ENCODE data around the gene HBS1L.

Gene HBS1L

DNA sequence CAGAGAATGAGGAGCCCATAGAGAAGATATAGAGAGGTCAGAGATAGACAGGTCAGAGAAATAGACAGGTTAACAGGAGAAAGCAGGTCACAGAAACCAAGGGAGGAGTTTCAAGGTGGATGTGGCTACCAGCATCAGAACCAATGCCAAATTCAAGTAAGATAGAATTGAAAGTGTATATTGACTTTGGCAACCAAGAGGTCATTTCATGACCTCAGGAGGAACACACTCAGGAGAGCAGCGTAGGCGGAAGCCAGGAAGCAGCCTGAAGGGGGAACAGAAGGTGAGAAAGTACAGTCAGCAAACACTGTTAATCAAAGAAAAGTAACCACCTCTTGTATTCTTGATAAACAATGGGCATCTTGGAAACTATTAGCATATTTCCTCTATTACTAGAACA lies 70.8 kb downstream of the HBS1L start:
- Histone ChIP-seq H2AK5ac (ENCODE audit: low read length) (no peak overlapping the region), H4K8ac (ENCODE audit: low read depth, low read length) (no peak overlapping the region), H2BK5ac (ENCODE audit: low read length) (no peak overlapping the region), H3K79me1 (ENCODE audit: low read length) (no peaks in the 10 kb centered on the region), H3K27ac (ENCODE audit: low read depth, low read length) (no peak overlapping the region), H3K27me3 (ENCODE audit: insufficient read depth, low read length, poor library complexity) (no peaks in the 10 kb centered on the region), H3K18ac (ENCODE audit: low read length) (no peak overlapping the region), H3K36me3 (ENCODE audit: control insufficient read depth, insufficient read depth, low read length) (no peaks in the 10 kb centered on the region), H3K9ac (ENCODE audit: low read length) (no peak overlapping the region), H3K79me2 (ENCODE audit: control insufficient read depth, insufficient read depth, low read length) (no peaks in the 10 kb centered on the region), H3K4me3 (ENCODE audit: low read length) (no peak overlapping the region), H3K4ac (ENCODE audit: low read depth, low read length) (no peak overlapping the region), H2BK15ac (replicated peaks; ENCODE audit: low read depth) (no peak overlapping the region), H3K23ac (ENCODE audit: low read length) (no peak overlapping the region), H3K4me2 (ENCODE audit: low read length) (no peak overlapping the region), H2BK120ac (ENCODE audit: low read depth, low read length) (no peak overlapping the region), H4K5ac (ENCODE audit: low read length) (no peak overlapping the region), H3K56ac (ENCODE audit: low read length) (no peak overlapping the region), H3K4me1 (ENCODE audit: control insufficient read depth, low read depth, low read length) (no peaks in the 10 kb centered on the region)
- WGBS (ENCODE audit: extremely low coverage, insufficient coverage, low lambda C conversion rate) = no CpG with 5 or more reads among the region's 2 CpGs
- DNase-seq = no peak

DNA sequence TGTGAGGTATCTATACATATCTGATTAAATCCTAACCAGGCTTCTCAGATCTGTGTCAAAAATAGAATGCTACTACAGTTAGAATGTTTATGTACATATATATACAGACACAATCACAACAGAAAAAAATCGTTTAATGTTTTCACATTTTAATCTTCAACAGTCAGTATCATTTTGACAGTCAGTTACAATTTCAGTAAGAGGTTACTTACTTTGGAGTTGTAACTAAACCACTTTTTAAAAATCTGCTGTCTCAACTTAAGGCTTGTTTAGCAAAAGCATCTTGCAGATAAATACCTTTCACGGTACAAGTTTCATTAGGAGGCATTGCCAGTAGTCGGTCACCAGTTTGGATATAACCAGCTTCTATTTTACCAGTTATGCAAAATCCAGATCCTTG lies 72.5 kb downstream of the HBS1L start:
- Histone ChIP-seq H3K27me3 (ENCODE audit: insufficient read depth, low read length, poor library complexity) (no peaks in the 10 kb centered on the region), H2BK120ac (ENCODE audit: low read depth, low read length) (no peak overlapping the region), H4K8ac (ENCODE audit: low read depth, low read length) (no peak overlapping the region), H3K4ac (ENCODE audit: low read depth, low read length) (no peak overlapping the region), H3K27ac (ENCODE audit: low read depth, low read length) (no peak overlapping the region), H2BK5ac (ENCODE audit: low read length) (no peak overlapping the region), H3K36me3 (ENCODE audit: control insufficient read depth, insufficient read depth, low read length) (no peaks in the 10 kb centered on the region), H3K4me2 (ENCODE audit: low read length) (no peak overlapping the region), H3K56ac (ENCODE audit: low read length) (no peak overlapping the region), H3K4me1 (ENCODE audit: control insufficient read depth, low read depth, low read length) (no peaks in the 10 kb centered on the region), H3K18ac (ENCODE audit: low read length) (no peak overlapping the region), H3K23ac (ENCODE audit: low read length) (no peak overlapping the region), H3K79me1 (ENCODE audit: low read length) (no peaks in the 10 kb centered on the region), H3K79me2 (ENCODE audit: control insufficient read depth, insufficient read depth, low read length) (no peaks in the 10 kb centered on the region), H4K5ac (ENCODE audit: low read length) (no peak overlapping the region), H3K9ac (ENCODE audit: low read length) (no peak overlapping the region), H3K4me3 (ENCODE audit: low read length) (no peak overlapping the region), H2BK15ac (replicated peaks; ENCODE audit: low read depth) (no peak overlapping the region), H2AK5ac (ENCODE audit: low read length) (no peak overlapping the region)
- WGBS (ENCODE audit: extremely low coverage, insufficient coverage, low lambda C conversion rate) = no CpG with 5 or more reads among the region's 3 CpGs
- DNase-seq = no peak

DNA sequence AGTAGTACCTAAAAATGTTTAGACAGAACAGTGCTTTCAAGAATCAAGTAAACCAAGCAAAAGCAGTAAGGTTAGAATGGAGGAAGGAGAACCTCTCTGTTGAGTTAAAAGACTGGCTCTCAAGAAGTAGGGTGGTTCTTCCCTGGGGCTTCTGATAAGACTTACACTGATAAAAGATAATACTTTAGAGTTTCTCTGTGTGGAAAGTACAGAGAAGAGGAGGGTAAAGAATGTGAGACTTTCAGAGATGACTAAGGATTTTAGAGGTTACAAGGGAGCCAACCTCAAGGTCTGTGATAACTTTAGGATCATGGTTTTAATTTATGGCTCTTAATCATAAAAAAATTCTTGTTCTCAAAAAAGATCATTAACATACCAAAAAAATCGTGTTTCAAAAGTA lies 73.8 kb downstream of the HBS1L start:
- Histone ChIP-seq H3K79me2 (ENCODE audit: control insufficient read depth, insufficient read depth, low read length) (no peaks in the 10 kb centered on the region), H4K8ac (ENCODE audit: low read depth, low read length) (no peak overlapping the region), H2BK15ac (replicated peaks; ENCODE audit: low read depth) (no peak overlapping the region), H3K4me2 (ENCODE audit: low read length) (no peak overlapping the region), H3K18ac (ENCODE audit: low read length) (no peak overlapping the region), H3K4me3 (ENCODE audit: low read length) (no peak overlapping the region), H3K56ac (ENCODE audit: low read length) (no peak overlapping the region), H4K5ac (ENCODE audit: low read length) (no peak overlapping the region), H3K27me3 (ENCODE audit: insufficient read depth, low read length, poor library complexity) (no peaks in the 10 kb centered on the region), H3K4ac (ENCODE audit: low read depth, low read length) (no peak overlapping the region), H2AK5ac (ENCODE audit: low read length) (no peak overlapping the region), H3K4me1 (ENCODE audit: control insufficient read depth, low read depth, low read length) (no peaks in the 10 kb centered on the region), H3K9ac (ENCODE audit: low read length) (no peak overlapping the region), H2BK120ac (ENCODE audit: low read depth, low read length) (no peak overlapping the region), H3K36me3 (ENCODE audit: control insufficient read depth, insufficient read depth, low read length) (no peaks in the 10 kb centered on the region), H3K23ac (ENCODE audit: low read length) (no peak overlapping the region), H2BK5ac (ENCODE audit: low read length) (no peak overlapping the region), H3K79me1 (ENCODE audit: low read length) (no peaks in the 10 kb centered on the region), H3K27ac (ENCODE audit: low read depth, low read length) (no peak overlapping the region)
- no CpG with 5 or more reads among the region's 1 CpG for WGBS (ENCODE audit: extremely low coverage, insufficient coverage, low lambda C conversion rate)
- peak; percentile 82 for DNase-seq

- Histone ChIP-seq H3K79me1 (ENCODE audit: low read length) (no peaks in the 10 kb centered on the region), H2BK5ac (ENCODE audit: low read length) (no peak overlapping the region), H3K9ac (ENCODE audit: low read length) (no peak overlapping the region), H3K79me2 (ENCODE audit: control insufficient read depth, insufficient read depth, low read length) (no peaks in the 10 kb centered on the region), H3K4me2 (ENCODE audit: low read length) (no peak overlapping the region), H3K56ac (ENCODE audit: low read length) (no peak overlapping the region), H3K4me1 (ENCODE audit: control insufficient read depth, low read depth, low read length) (no peaks in the 10 kb centered on the region), H3K27me3 (ENCODE audit: insufficient read depth, low read length, poor library complexity) (no peaks in the 10 kb centered on the region), H3K23ac (ENCODE audit: low read length) (no peak overlapping the region), H4K8ac (ENCODE audit: low read depth, low read length) (no peak overlapping the region), H2BK120ac (ENCODE audit: low read depth, low read length) (no peak overlapping the region), H3K4me3 (ENCODE audit: low read length) (no peak overlapping the region), H3K4ac (ENCODE audit: low read depth, low read length) (no peak overlapping the region), H4K5ac (ENCODE audit: low read length) (no peak overlapping the region), H2AK5ac (ENCODE audit: low read length) (no peak overlapping the region), H3K27ac (ENCODE audit: low read depth, low read length) (no peak overlapping the region), H3K18ac (ENCODE audit: low read length) (no peak overlapping the region), H3K36me3 (ENCODE audit: control insufficient read depth, insufficient read depth, low read length) (no peaks in the 10 kb centered on the region), H2BK15ac (replicated peaks; ENCODE audit: low read depth) (no peak overlapping the region)
- no CpG with 5 or more reads among the region's 6 CpGs for WGBS (ENCODE audit: extremely low coverage, insufficient coverage, low lambda C conversion rate)
- DNase-seq = no peak
Measured at GRCh38 chr6:134979142-134979541, 75.5 kb downstream of the HBS1L start.

- no peak overlapping the region for H4K8ac ChIP-seq (ENCODE audit: low read depth, low read length)
- no peaks in the 10 kb centered on the region for H3K4me1 ChIP-seq (ENCODE audit: control insufficient read depth, low read depth, low read length)
- no peak overlapping the region for H3K27ac ChIP-seq (ENCODE audit: low read depth, low read length)
- WGBS (ENCODE audit: extremely low coverage, insufficient coverage, low lambda C conversion rate) = no CpG with 5 or more reads among the region's 1 CpG
- no peak overlapping the region for H2BK15ac ChIP-seq (replicated peaks; ENCODE audit: low read depth)
- no peaks in the 10 kb centered on the region for H3K27me3 ChIP-seq (ENCODE audit: insufficient read depth, low read length, poor library complexity)
- no peak overlapping the region for H4K5ac ChIP-seq (ENCODE audit: low read length)
- no peak overlapping the region for H3K4ac ChIP-seq (ENCODE audit: low read depth, low read length)
- no peak overlapping the region for H3K4me2 ChIP-seq (ENCODE audit: low read length)
- no peak overlapping the region for H2AK5ac ChIP-seq (ENCODE audit: low read length)
- H3K79me1 ChIP-seq (ENCODE audit: low read length) = no peaks in the 10 kb centered on the region
- no peaks in the 10 kb centered on the region for H3K36me3 ChIP-seq (ENCODE audit: control insufficient read depth, insufficient read depth, low read length)
- H3K23ac ChIP-seq (ENCODE audit: low read length) = no peak overlapping the region
- H2BK5ac ChIP-seq (ENCODE audit: low read length) = no peak overlapping the region
- no peak overlapping the region for H3K4me3 ChIP-seq (ENCODE audit: low read length)
- no peak overlapping the region for H2BK120ac ChIP-seq (ENCODE audit: low read depth, low read length)
- no peaks in the 10 kb centered on the region for H3K79me2 ChIP-seq (ENCODE audit: control insufficient read depth, insufficient read depth, low read length)
- no peak for DNase-seq
- H3K9ac ChIP-seq (ENCODE audit: low read length) = no peak overlapping the region
- no peak overlapping the region for H3K18ac ChIP-seq (ENCODE audit: low read length)
- H3K56ac ChIP-seq (ENCODE audit: low read length) = no peak overlapping the region
Measured at GRCh38 chr6:134974370-134974769, 80.3 kb downstream of the HBS1L start.

DNA sequence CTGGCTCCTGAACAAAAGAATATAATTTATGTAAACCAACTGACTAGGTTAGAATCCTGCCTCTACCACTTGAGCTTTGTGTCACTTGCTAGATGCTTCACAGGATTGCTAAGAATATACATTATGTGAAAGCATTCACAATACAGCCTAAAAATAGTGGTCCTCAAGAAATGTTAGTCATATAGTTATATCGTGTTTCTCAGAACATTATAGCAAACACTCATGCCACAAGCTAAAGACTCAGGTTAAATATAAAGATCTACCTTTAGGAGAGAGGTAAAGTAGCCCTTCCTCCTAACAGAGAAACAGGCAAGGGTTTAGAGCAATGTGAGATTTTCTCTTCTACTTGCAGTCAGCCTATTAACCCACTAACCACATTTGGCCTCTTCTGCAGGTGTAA lies 86.9 kb downstream of the HBS1L start:
- Histone ChIP-seq H3K79me2 (ENCODE audit: control insufficient read depth, insufficient read depth, low read length) (no peaks in the 10 kb centered on the region), H4K5ac (ENCODE audit: low read length) (no peak overlapping the region), H3K27me3 (ENCODE audit: insufficient read depth, low read length, poor library complexity) (no peaks in the 10 kb centered on the region), H3K18ac (ENCODE audit: low read length) (no peak overlapping the region), H3K56ac (ENCODE audit: low read length) (no peak overlapping the region), H2AK5ac (ENCODE audit: low read length) (no peak overlapping the region), H3K9ac (ENCODE audit: low read length) (no peak overlapping the region), H3K4me1 (ENCODE audit: control insufficient read depth, low read depth, low read length) (no peaks in the 10 kb centered on the region), H4K8ac (ENCODE audit: low read depth, low read length) (no peak overlapping the region), H3K4ac (ENCODE audit: low read depth, low read length) (no peak overlapping the region), H3K27ac (ENCODE audit: low read depth, low read length) (no peak overlapping the region), H2BK15ac (replicated peaks; ENCODE audit: low read depth) (no peak overlapping the region), H3K4me3 (ENCODE audit: low read length) (no peak overlapping the region), H3K36me3 (ENCODE audit: control insufficient read depth, insufficient read depth, low read length) (no peaks in the 10 kb centered on the region), H3K4me2 (ENCODE audit: low read length) (no peak overlapping the region), H3K79me1 (ENCODE audit: low read length) (no peaks in the 10 kb centered on the region), H3K23ac (ENCODE audit: low read length) (no peak overlapping the region), H2BK5ac (ENCODE audit: low read length) (no peak overlapping the region), H2BK120ac (ENCODE audit: low read depth, low read length) (no peak overlapping the region)
- WGBS (ENCODE audit: extremely low coverage, insufficient coverage, low lambda C conversion rate) = no CpG with 5 or more reads among the region's 1 CpG
- no peak for DNase-seq

Measured in mesendoderm (in vitro differentiated cells).